T-cell (primary cell): ENCODE data around the gene TMEM60. TPM values are rescaled to one million over a fixed set of nuclear protein-coding genes. Genes with fewer than 3 reads are reported as not detected.

ENCODE experiments used
- ATAC-seq, 4 experiments: fragments of 200-7000 bp in 3 of 4; fragments of 150-1000 bp in 1 of 4; cut with Tn5 transposase; replicated peaks in 1 of 4; 1 replicate in 3 of 4; 2 replicates in 1 of 4; pipeline ENCODE4 v1.10.0; 2021; ENCODE audit warnings: moderate library complexity in 3 of 4, mild to moderate bottlenecking in 2 of 4, moderate number of reproducible peaks in 1 of 4
- CTCF ChIA-PET, 2 donors: fragments of 300-600 bp; sonication (Branson Sonifier 250); formaldehyde crosslinking; loops; one replicate each; lab custom pipeline; 2022; ENCODE audit warnings: antibody characterized with exemption in 2 of 2; lab: Charles Lee
- POLR2A ChIA-PET, 2 donors: fragments of 300-600 bp; sonication (Branson Sonifier 250); formaldehyde crosslinking; loops; one replicate each; lab custom pipeline; 2022; ENCODE audit warnings: antibody characterized with exemption in 2 of 2; lab: Charles Lee
- DNase-seq, 35 experiments: peaks; one replicate each; pipeline versions ENCODE4 v3.0.0 to v3.0.0-alpha.2; 2013 to 2023
- H3K27ac ChIP-seq: one replicate; pipeline ENCODE4 v1.5.1; 2013; ENCODE audit warnings: low read length
- H3K27me3 ChIP-seq, 2 experiments: replicated peaks in 1 of 2; 1 replicate in 1 of 2; 2 replicates in 1 of 2; pipeline versions ENCODE4 v1.6.1 to v1.7.0; 2013; ENCODE audit warnings: low read length in 1 of 2, mixed read lengths in 1 of 2; ENCODE audit not compliant: control insufficient read depth in 2 of 2, insufficient read depth in 2 of 2; ENCODE audit errors: extremely low read depth in 1 of 2
- H3K36me3 ChIP-seq, 2 donors: 1 replicate in 1 of 2; 2 replicates in 1 of 2; pipeline versions ENCODE4 v1.6.1 to v1.7.0; 2013; ENCODE audit warnings: low read length in 1 of 2; ENCODE audit not compliant: control insufficient read depth in 2 of 2, insufficient read depth in 1 of 2; ENCODE audit errors: extremely low read depth in 1 of 2
- H3K4me1 ChIP-seq, 2 experiments: 1 replicate in 1 of 2; 2 replicates in 1 of 2; pipeline versions ENCODE4 v1.6.1 to v1.7.0; 2013; ENCODE audit warnings: low read length in 2 of 2, mixed read lengths in 1 of 2; ENCODE audit not compliant: insufficient read depth in 2 of 2, control insufficient read depth in 1 of 2; ENCODE audit errors: extremely low read depth in 1 of 2
- H3K4me3 ChIP-seq, 2 donors: 1 replicate in 1 of 2; 2 replicates in 1 of 2; pipeline versions ENCODE4 v1.5.1 to v1.7.0; 2013; ENCODE audit warnings: mild to moderate bottlenecking in 2 of 2, low read length in 1 of 2, moderate library complexity in 1 of 2; ENCODE audit not compliant: control insufficient read depth in 1 of 2; ENCODE audit errors: extremely low read depth in 1 of 2
- H3K9me3 ChIP-seq: 2 replicates; pipeline ENCODE4 v1.7.0; 2013
- H3K27ac Mint-ChIP-seq, 2 donors: one replicate each; pipeline ENCODE4 v1.8.0; 2020 to 2021; ENCODE audit warnings: mild to moderate bottlenecking in 2 of 2, mixed read lengths in 2 of 2
- H3K27me3 Mint-ChIP-seq, 2 donors: one replicate each; pipeline ENCODE4 v1.8.0; 2021 to 2022; ENCODE audit warnings: mixed read lengths in 2 of 2
- H3K36me3 Mint-ChIP-seq: one replicate; pipeline ENCODE4 v1.8.0; 2021; ENCODE audit warnings: mixed read lengths
- H3K4me1 Mint-ChIP-seq, 3 donors: one replicate each; pipeline ENCODE4 v1.8.0; 2020 to 2022; ENCODE audit warnings: mixed read lengths in 3 of 3, mild to moderate bottlenecking in 1 of 3
- H3K4me3 Mint-ChIP-seq, 3 donors: one replicate each; pipeline ENCODE4 v1.8.0; 2020 to 2022; ENCODE audit warnings: mild to moderate bottlenecking in 3 of 3, mixed read lengths in 3 of 3, moderate library complexity in 3 of 3
- H3K9me3 Mint-ChIP-seq, 3 donors: one replicate each; pipeline ENCODE4 v1.8.0; 2020 to 2022; ENCODE audit warnings: mixed read lengths in 3 of 3
- WGBS: methylation state at CpG from one replicate; pipeline ENCODE4 v1.1.5; 2013; ENCODE audit warnings: missing lambda C conversion rate; ENCODE audit not compliant: insufficient coverage; 5-methylcytosine and 5-hydroxymethylcytosine counted together
- total RNA-seq, 35 experiments: library from RNA in 6 of 35; stranded (reverse) in 6 of 35; fragments of 120-200 nt in 1 of 35; gene quantifications; one replicate each; pipeline versions ENCODE4 v1.2.1 to v1.2.4 and lab custom pipeline; 2013 to 2026

Gene TMEM60, protein sequence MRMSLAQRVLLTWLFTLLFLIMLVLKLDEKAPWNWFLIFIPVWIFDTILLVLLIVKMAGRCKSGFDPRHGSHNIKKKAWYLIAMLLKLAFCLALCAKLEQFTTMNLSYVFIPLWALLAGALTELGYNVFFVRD
- 10 to 100 TPM in 3 of 5 donors, 1 to 10 TPM in 2; 3.6 to 13.0 (median 10.6) TPM for total RNA-seq
- 15.5 TPM for total RNA-seq (2013)
- 3.5 to 16.8 (median 8.9) reads per million in 29 experiments for total RNA-seq (lab: John Stamatoyannopoulos, UW)

DNA sequence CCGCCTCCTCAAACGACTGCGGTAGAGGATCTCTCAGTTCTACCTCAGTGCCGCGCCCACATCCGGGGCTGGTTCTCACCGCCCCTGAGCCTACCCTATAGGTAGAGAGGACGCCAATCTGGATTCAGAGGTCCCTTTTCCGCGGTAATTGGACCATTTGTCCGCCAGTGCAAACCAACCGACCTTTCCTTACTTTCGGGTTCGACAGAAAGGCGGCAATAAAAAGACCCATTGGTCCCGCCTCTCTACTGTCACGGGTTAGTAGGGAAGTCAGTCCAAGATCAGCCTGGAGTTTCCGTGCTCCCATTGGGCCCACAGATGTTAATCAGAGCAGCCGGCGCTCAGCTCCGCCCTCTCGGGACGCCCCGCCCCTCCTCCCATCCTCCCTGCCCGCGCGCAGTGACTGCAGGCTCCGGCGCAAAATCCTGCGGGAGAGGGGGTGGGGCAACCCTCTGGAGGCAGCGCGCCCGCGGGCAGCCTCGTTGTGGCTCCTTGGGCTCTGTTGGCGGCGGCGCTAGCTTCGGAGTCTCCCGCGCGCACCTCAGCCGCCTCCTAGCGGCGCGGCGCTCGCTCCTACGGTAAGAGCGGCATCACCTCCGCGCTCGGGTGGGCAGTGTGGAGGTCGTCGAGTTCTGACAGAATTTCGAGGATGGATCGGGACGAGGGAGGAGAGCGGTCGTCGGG is at the start of gene TMEM60, which contains the start of gene PHTF2:
Gene TMEM60, minus strand, starts transcription at position 41 of the 684 bp plus-strand sequence. CDS start 4,061 bp downstream, outside the sequence.
Gene PHTF2, plus strand, starts transcription at position 380 of the 684 bp plus-strand sequence.
- no peaks in the 10 kb centered on the region for H3K27me3 Mint-ChIP-seq
- peaks cover 10% of the 10 kb centered on the region for H3K36me3 Mint-ChIP-seq
- POLR2A ChIA-PET, result interaction anchor here in 1 of 2 donors (0.6 kb wide), 1 partner anchor 33 kb away, joined by 5 read pairs; no protein-coding TSS in a partner anchor
- Histone ChIP-seq H3K27me3 (no peaks in the 10 kb centered on the region), H3K4me1 (peaks cover 28 to 37% of the 10 kb centered on the region in 2 experiments), H3K27ac (peak within 1 kb of the TSS; percentile 58), H3K36me3 (peaks cover 0 to 6% of the 10 kb centered on the region in 2 donors), H3K4me3 (peak within 1 kb of the TSS; percentile 75 to 93), H3K9me3 (no peaks in the 10 kb centered on the region)
- CTCF ChIA-PET, result interaction anchor here in 1 of 2 donors (0.6 to 1.1 kb wide), 5 partner anchors 32 to 467 kb away, joined by 4 to 6 read pairs (median 4); partner anchors contain the start of gene PTPN12
- H3K9me3 Mint-ChIP-seq, result no peaks in the 10 kb centered on the region
- H3K4me1 Mint-ChIP-seq, result peaks cover 74 to 79% (median 77%) of the 10 kb centered on the region in 3 donors
- DNase-seq (peak; percentile 73 to 98 (median 94)), ATAC-seq (peak; percentile 89 to 91 (median 90))
- peak within 1 kb of the TSS; percentile 92 for H3K27ac Mint-ChIP-seq
- 0% methylated on average over 40 of the region's 61 CpGs for WGBS
- H3K4me3 Mint-ChIP-seq, result peak within 1 kb of the TSS; percentile 94 to 99 (median 98)

DNA sequence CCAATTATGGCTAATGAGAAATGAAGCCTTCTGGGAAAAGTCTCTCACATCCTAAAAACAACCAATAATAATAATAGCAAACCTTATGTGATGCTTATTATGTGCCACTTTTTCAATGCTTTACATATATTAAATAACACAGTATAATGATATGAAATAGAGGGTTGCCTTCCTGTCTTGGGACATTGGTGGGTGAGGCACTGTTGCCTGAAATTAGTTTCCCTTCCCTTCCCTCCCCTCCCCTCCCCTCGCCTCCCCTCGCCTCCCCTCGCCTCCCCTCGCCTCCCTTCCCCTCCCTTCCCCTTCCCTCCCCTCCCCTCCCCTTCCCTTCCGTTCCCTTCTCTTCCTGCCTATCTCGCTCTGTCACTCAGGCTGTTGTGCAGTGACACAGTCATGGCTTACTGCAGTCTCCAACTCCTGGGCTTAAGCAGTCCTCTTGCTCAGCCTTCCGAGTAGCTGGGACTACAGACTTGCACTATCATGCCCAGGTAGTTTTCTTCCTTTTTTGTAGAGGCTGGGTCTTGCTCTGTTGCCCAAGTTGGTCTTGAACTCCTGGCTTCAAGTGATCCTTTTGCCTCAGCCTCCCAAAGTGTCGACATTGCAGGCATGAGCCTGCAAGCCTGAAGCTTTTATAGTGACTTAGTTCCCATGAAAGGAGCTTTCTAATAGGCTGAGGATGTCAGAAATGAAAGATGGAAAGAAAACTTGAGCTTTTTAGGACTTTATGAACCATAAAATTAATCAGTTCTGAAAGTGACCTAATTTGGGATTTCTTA is 48.3 kb upstream of the TMEM60 start:
- no peak for DNase-seq
- H3K36me3 ChIP-seq, result peaks cover 0 to 2% of the 10 kb centered on the region in 2 donors
- H3K9me3 ChIP-seq, result no peaks in the 10 kb centered on the region
- ChIA-PET POLR2A (no interaction called here), CTCF (no interaction called here)
- Mint-ChIP-seq H3K4me1 (peaks cover 25 to 50% (median 36%) of the 10 kb centered on the region in 3 donors), H3K36me3 (peaks cover 48% of the 10 kb centered on the region), H3K9me3 (no peaks in the 10 kb centered on the region), H3K4me3 (no peak overlapping the region), H3K27ac (no peak overlapping the region), H3K27me3 (no peaks in the 10 kb centered on the region)
- no peak overlapping the region for H3K27ac ChIP-seq
- WGBS, result 95% methylated on average over 3 of the region's 8 CpGs
- no peaks in the 10 kb centered on the region for H3K4me1 ChIP-seq
- no peak overlapping the region for H3K4me3 ChIP-seq
- ATAC-seq, result no peak
- H3K27me3 ChIP-seq, result no peaks in the 10 kb centered on the region

- POLR2A ChIA-PET, result interaction anchor here in 1 of 2 donors (0.6 kb wide), 1 partner anchor 31 kb away, joined by 4 read pairs; no protein-coding TSS in a partner anchor
- DNase-seq, result no peak
- H3K27me3 Mint-ChIP-seq, result no peaks in the 10 kb centered on the region
- H3K9me3 Mint-ChIP-seq, result no peaks in the 10 kb centered on the region
- no CpG with 5 or more reads among the region's 2 CpGs for WGBS
- CTCF ChIA-PET, result no interaction called here
- Histone ChIP-seq H3K9me3 (no peaks in the 10 kb centered on the region), H3K36me3 (peaks cover 0 to 4% of the 10 kb centered on the region in 2 donors), H3K27me3 (no peaks in the 10 kb centered on the region), H3K4me1 (no peaks in the 10 kb centered on the region), H3K4me3 (no peak overlapping the region), H3K27ac (no peak overlapping the region)
- peaks cover 35% of the 10 kb centered on the region for H3K36me3 Mint-ChIP-seq
- ATAC-seq, result no peak
- H3K27ac Mint-ChIP-seq, result no peak overlapping the region
- peaks cover 14 to 40% (median 23%) of the 10 kb centered on the region in 3 donors for H3K4me1 Mint-ChIP-seq
- H3K4me3 Mint-ChIP-seq, result no peak overlapping the region
These were observed 45.0 kb upstream of the TMEM60 start for GRCh38 chr7:77843194-77843593.

DNA sequence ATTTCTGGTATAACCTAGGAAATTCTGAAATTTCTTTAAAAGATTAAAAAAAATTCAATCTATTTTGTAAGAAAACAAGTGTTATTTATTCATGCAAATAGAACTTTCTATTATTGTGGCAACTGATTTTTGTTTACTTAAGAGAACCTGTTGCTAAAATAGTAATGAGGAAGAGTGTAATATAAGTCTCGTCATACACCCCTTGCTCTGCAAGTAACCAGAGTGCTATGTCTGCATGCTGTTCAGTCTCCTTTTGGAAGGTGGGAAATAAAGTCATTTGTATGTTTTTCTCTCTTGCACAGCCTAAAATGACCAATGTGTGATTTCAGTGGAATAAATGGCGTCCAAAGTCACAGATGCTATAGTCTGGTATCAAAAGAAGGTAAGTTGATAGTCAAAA is 41.7 kb upstream of the TMEM60 start:
- CTCF ChIA-PET, result interaction anchor here in 1 of 2 donors (0.6 kb wide), 1 partner anchor 31 kb away, joined by 10 read pairs; no protein-coding TSS in a partner anchor
- POLR2A ChIA-PET, result interaction anchor here in 1 of 2 donors (0.6 to 0.9 kb wide), 2 partner anchors 9 to 23 kb away, joined by 3 read pairs; no protein-coding TSS in a partner anchor
- Histone ChIP-seq H3K9me3 (no peaks in the 10 kb centered on the region), H3K27ac (no peak overlapping the region), H3K36me3 (peaks cover 2 to 5% of the 10 kb centered on the region in 2 donors), H3K27me3 (no peaks in the 10 kb centered on the region), H3K4me1 (no peaks in the 10 kb centered on the region), H3K4me3 (no peak overlapping the region)
- ATAC-seq (no peak), DNase-seq (no peak)
- no peaks in the 10 kb centered on the region for H3K27me3 Mint-ChIP-seq
- no peak overlapping the region for H3K27ac Mint-ChIP-seq
- H3K4me1 Mint-ChIP-seq, result peaks cover 9 to 33% (median 22%) of the 10 kb centered on the region in 3 donors
- H3K4me3 Mint-ChIP-seq, result no peak overlapping the region
- H3K9me3 Mint-ChIP-seq, result no peaks in the 10 kb centered on the region
- 86% methylated on average over 1 of the region's 2 CpGs for WGBS
- H3K36me3 Mint-ChIP-seq, result peaks cover 20% of the 10 kb centered on the region

- H3K27ac Mint-ChIP-seq, result no peak overlapping the region
- no peak for ATAC-seq
- Histone ChIP-seq H3K9me3 (no peaks in the 10 kb centered on the region), H3K4me3 (no peak overlapping the region), H3K27me3 (no peaks in the 10 kb centered on the region), H3K27ac (no peak overlapping the region), H3K4me1 (peaks cover 0 to 5% of the 10 kb centered on the region in 2 experiments), H3K36me3 (peaks cover 2 to 5% of the 10 kb centered on the region in 2 donors)
- no peak overlapping the region for H3K4me3 Mint-ChIP-seq
- no peaks in the 10 kb centered on the region for H3K9me3 Mint-ChIP-seq
- POLR2A ChIA-PET, result no interaction called here
- no peaks in the 10 kb centered on the region for H3K27me3 Mint-ChIP-seq
- CTCF ChIA-PET, result no interaction called here
- DNase-seq, result no peak
- no CpG with 5 or more reads among the region's 3 CpGs for WGBS
- peaks cover 19 to 41% (median 30%) of the 10 kb centered on the region in 3 donors for H3K4me1 Mint-ChIP-seq
- peaks cover 17% of the 10 kb centered on the region for H3K36me3 Mint-ChIP-seq
These were observed 40.8 kb upstream of the TMEM60 start for GRCh38 chr7:77838929-77839491.
